Measurements from ENCODE around the gene PRDM2. TPM values are rescaled to one million over a fixed set of nuclear protein-coding genes. Genes with fewer than 3 reads are reported as not detected.
A peak's percentile ranks its signal among the peaks of the same experiment; 100 is the strongest.

The PRDM2 gene
- polyA plus RNA-seq, 3 donors, result 4.1 to 22.5 (median 7.6) TPM

DNA sequence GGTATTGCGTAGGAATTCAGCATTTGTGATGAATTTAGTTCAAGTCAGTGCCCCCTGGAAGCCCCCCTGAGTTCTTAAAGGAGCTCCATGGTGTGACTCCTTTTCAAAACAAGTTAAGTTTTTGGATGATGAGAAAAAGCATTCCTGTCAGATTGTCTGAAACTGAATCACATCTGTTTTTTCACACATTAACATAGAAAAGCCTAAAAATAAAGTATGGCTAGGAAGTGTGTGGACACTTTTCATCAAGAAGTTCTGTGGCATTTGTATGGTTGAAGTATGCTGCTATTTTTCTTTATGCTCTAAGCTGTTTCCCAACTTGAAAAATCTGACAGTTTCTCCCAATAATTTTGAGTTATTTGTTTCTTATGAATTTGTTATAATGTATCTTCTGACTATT, 33.7 kb downstream of the PRDM2 start:
- Mint-ChIP-seq H3K27me3 (ENCODE audit: low read depth in 3 of 3) (peaks cover 0 to 2% (median 0%) of the 10 kb centered on the region in 3 donors), H3K27ac (peak overlapping the region in 1 of 7 donors; percentile 73), H3K4me3 (no peak overlapping the region), H3K36me3 (peaks cover 9 to 14% of the 10 kb centered on the region in 2 donors), H3K4me1 (peaks cover 37% of the 10 kb centered on the region), H3K9me3 (no peaks in the 10 kb centered on the region)
- Histone ChIP-seq H3K4me3 (replicated peaks in 1 of 3; ENCODE audit: low read depth in 2 of 3, low read length in 3 of 3) (no peak overlapping the region), H2AFZ (ENCODE audit: insufficient read depth, low read depth, low read length, poor library complexity, severe bottlenecking) (no peak overlapping the region), H3K27me3 (ENCODE audit: control insufficient read depth in 2 of 2, insufficient read depth in 2 of 2, low read length in 2 of 2) (no peaks in the 10 kb centered on the region), H3K79me2 (ENCODE audit: insufficient read depth, low read length) (peaks cover 10% of the 10 kb centered on the region), H3K9ac (ENCODE audit: insufficient read depth, low read length, poor library complexity, severe bottlenecking) (no peak overlapping the region), H3K4me1 (ENCODE audit: control insufficient read depth in 1 of 2, insufficient read depth in 2 of 2, low read length in 2 of 2) (peaks cover 25 to 37% of the 10 kb centered on the region in 2 donors), H3K4me2 (replicated peaks; ENCODE audit: extremely low read depth, low read length, poor library complexity, severe bottlenecking) (no peak overlapping the region), H3K9me3 (replicated peaks in 1 of 2; ENCODE audit: control insufficient read depth in 1 of 2, insufficient read depth in 1 of 2, low read length in 2 of 2) (no peaks in the 10 kb centered on the region), H4K20me1 (ENCODE audit: insufficient read depth, low read length) (no peaks in the 10 kb centered on the region), H3K36me3 (replicated peaks in 1 of 2; ENCODE audit: control insufficient read depth in 1 of 2, insufficient read depth in 2 of 2, low read length in 2 of 2) (peaks cover 0 to 6% of the 10 kb centered on the region in 2 donors), H3K27ac (ENCODE audit: low read depth in 1 of 2, low read length in 2 of 2) (no peak overlapping the region)
- TF ChIP-seq, protein P1, sequence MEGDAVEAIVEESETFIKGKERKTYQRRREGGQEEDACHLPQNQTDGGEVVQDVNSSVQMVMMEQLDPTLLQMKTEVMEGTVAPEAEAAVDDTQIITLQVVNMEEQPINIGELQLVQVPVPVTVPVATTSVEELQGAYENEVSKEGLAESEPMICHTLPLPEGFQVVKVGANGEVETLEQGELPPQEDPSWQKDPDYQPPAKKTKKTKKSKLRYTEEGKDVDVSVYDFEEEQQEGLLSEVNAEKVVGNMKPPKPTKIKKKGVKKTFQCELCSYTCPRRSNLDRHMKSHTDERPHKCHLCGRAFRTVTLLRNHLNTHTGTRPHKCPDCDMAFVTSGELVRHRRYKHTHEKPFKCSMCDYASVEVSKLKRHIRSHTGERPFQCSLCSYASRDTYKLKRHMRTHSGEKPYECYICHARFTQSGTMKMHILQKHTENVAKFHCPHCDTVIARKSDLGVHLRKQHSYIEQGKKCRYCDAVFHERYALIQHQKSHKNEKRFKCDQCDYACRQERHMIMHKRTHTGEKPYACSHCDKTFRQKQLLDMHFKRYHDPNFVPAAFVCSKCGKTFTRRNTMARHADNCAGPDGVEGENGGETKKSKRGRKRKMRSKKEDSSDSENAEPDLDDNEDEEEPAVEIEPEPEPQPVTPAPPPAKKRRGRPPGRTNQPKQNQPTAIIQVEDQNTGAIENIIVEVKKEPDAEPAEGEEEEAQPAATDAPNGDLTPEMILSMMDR (IDR thresholded peaks at IDR 0.05), result no peak
- intact Hi-C loops (cut with micrococcal nuclease), result no loop called here
- WGBS (ENCODE audit: insufficient coverage), result 80% methylated on average over 1 of the region's 1 CpG
- DNase-seq, result no peak

DNA sequence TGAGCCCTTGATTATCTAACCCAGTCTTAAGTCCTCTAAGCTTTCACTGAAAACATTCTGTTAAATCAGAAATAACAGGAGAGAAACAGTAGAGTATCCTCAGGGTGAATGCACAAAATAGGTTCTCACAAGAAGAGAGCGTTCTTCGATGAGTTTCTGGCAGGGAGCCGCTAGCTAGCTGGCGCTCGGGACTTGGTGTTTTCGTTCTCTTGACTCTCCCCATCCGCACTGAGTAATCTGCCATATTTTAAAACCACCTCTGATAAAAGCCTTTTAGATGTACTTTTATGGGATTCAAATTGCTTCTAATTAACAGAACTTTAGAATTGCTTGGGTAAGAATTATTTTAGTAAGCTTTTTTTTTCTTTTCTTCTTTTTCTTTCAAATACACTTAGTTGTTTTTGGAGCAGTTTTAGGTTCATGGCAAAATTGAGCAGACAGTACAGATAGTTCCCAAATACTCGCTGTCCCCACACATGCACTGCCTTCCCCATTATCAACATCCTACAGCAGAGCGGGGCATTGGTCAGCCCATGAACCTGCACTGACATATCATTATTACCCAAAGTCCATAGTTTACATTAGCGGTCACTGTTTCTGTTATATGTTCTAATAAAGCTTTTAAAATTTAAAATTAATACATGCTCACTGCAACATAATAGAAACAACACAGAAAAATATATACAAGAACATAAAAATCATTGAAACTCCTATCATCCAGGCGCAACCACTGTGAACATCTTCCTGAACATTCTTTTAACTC, 35.4 kb downstream of the PRDM2 start:
- TF ChIP-seq, protein P1 (IDR thresholded peaks at IDR 0.05), result no peak
- H3K4me1 ChIP-seq (ENCODE audit: control insufficient read depth in 1 of 2, insufficient read depth in 2 of 2, low read length in 2 of 2), result peaks cover 23 to 36% of the 10 kb centered on the region in 2 donors
- H4K20me1 ChIP-seq (ENCODE audit: insufficient read depth, low read length), result no peaks in the 10 kb centered on the region
- no peak overlapping the region for H3K4me2 ChIP-seq (replicated peaks; ENCODE audit: extremely low read depth, low read length, poor library complexity, severe bottlenecking)
- no peaks in the 10 kb centered on the region for H3K9me3 Mint-ChIP-seq
- H3K27ac ChIP-seq (ENCODE audit: low read depth in 1 of 2, low read length in 2 of 2), result no peak overlapping the region
- no CpG with 5 or more reads among the region's 11 CpGs for WGBS (ENCODE audit: insufficient coverage)
- H3K9ac ChIP-seq (ENCODE audit: insufficient read depth, low read length, poor library complexity, severe bottlenecking), result no peak overlapping the region
- no peak overlapping the region for H3K4me3 ChIP-seq (replicated peaks in 1 of 3; ENCODE audit: low read depth in 2 of 3, low read length in 3 of 3)
- peaks cover 0 to 6% of the 10 kb centered on the region in 2 donors for H3K36me3 ChIP-seq (replicated peaks in 1 of 2; ENCODE audit: control insufficient read depth in 1 of 2, insufficient read depth in 2 of 2, low read length in 2 of 2)
- H3K27me3 ChIP-seq (ENCODE audit: control insufficient read depth in 2 of 2, insufficient read depth in 2 of 2, low read length in 2 of 2), result no peaks in the 10 kb centered on the region
- H3K4me3 Mint-ChIP-seq, result no peak overlapping the region
- no peak overlapping the region for H2AFZ ChIP-seq (ENCODE audit: insufficient read depth, low read depth, low read length, poor library complexity, severe bottlenecking)
- peaks cover 35% of the 10 kb centered on the region for H3K4me1 Mint-ChIP-seq
- peaks cover 9 to 14% of the 10 kb centered on the region in 2 donors for H3K36me3 Mint-ChIP-seq
- H3K79me2 ChIP-seq (ENCODE audit: insufficient read depth, low read length), result peaks cover 7% of the 10 kb centered on the region
- H3K9me3 ChIP-seq (replicated peaks in 1 of 2; ENCODE audit: control insufficient read depth in 1 of 2, insufficient read depth in 1 of 2, low read length in 2 of 2), result no peaks in the 10 kb centered on the region
- intact Hi-C loops (cut with micrococcal nuclease), result no loop called here
- H3K27ac Mint-ChIP-seq, result peak overlapping the region in 1 of 7 donors; percentile 7
- DNase-seq, result no peak
- H3K27me3 Mint-ChIP-seq (ENCODE audit: low read depth in 3 of 3), result peaks cover 0 to 2% (median 0%) of the 10 kb centered on the region in 3 donors

Measured in CD14-positive monocyte (primary cell).